Endothelial cell of umbilical vein (primary cell): ENCODE measurements around the gene A1BG. TPM values are rescaled to one million over a fixed set of nuclear protein-coding genes. Genes with fewer than 3 reads are reported as not detected.

Experiments
- BruUV-seq: library from RNA; stranded (reverse); fragments of 400-500 nt; replicated peaks from 2 replicates; lab custom pipeline; 2021; lab: Mats Ljungman, UMichigan
- CTCF ChIA-PET: fragments of 300-600, 350-600 bp; sonication (Branson Sonifier 250); formaldehyde crosslinking; loops from one replicate; lab custom pipeline; 2021; ENCODE audit warnings: antibody characterized with exemption, inconsistent platforms; lab: Charles Lee
- POLR2A ChIA-PET: fragments of 300-600, 350-600 bp; sonication (Branson Sonifier 250); formaldehyde crosslinking; loops from one replicate; lab custom pipeline; 2021; ENCODE audit warnings: antibody characterized with exemption, inconsistent platforms; lab: Charles Lee
- DNase-seq: peaks from one replicate; pipeline ENCODE4 v3.0.0-alpha.2; 2011; ENCODE audit warnings: low read depth, low spot score
- FAIRE-seq: peaks from 2 replicates; lab custom pipeline; 2011; peaks lifted over from hg19 to GRCh38; lab: Jason Lieb, UNC
- H2AFZ ChIP-seq: 2 replicates; pipeline ENCODE4 v1.6.0; 2012; ENCODE audit warnings: low read depth, low read length, control low read depth, inconsistent platforms
- H3K27ac ChIP-seq: 2 replicates; pipeline ENCODE4 v1.5.1; 2011; ENCODE audit warnings: low read depth, mild to moderate bottlenecking, control low read depth, low read length, moderate library complexity; ENCODE audit not compliant: insufficient read depth
- H3K27me3 ChIP-seq, 2 experiments: 2 replicates each; pipeline versions ENCODE4 v1.6.0 to v1.6.1; 2011; ENCODE audit warnings: low read length in 2 of 2, mixed read lengths in 1 of 2; ENCODE audit not compliant: control insufficient read depth in 2 of 2, insufficient read depth in 2 of 2
- H3K36me3 ChIP-seq, 2 experiments: 2 replicates in 1 of 2; 3 replicates in 1 of 2; pipeline ENCODE4 v1.5.1; 2011; ENCODE audit warnings: low read length in 2 of 2, mild to moderate bottlenecking in 1 of 2, moderate library complexity in 1 of 2; ENCODE audit not compliant: control insufficient read depth in 2 of 2, insufficient read depth in 2 of 2; ENCODE audit errors: extremely low read depth in 1 of 2
- H3K4me1 ChIP-seq: 3 replicates; pipeline ENCODE4 v1.5.1; 2011; ENCODE audit warnings: mild to moderate bottlenecking, low read length; ENCODE audit not compliant: control insufficient read depth, insufficient read depth; ENCODE audit errors: extremely low read depth
- H3K4me2 ChIP-seq: 2 replicates; pipeline ENCODE4 v1.6.1; 2011; ENCODE audit warnings: low read length, control low read depth, mixed read lengths; ENCODE audit not compliant: insufficient read depth
- H3K4me3 ChIP-seq, 3 experiments: fragments of 200-600 bp in 1 of 3; sonication (generic), shearing (Covaris generic) in 1 of 3; replicated peaks in 1 of 3; 2 replicates each; pipeline ENCODE4 v1.5.1; 2011 to 2016; ENCODE audit warnings: control low read depth in 3 of 3, low read length in 3 of 3, mild to moderate bottlenecking in 2 of 3, inconsistent platforms in 1 of 3, low read depth in 1 of 3, moderate library complexity in 1 of 3; ENCODE audit not compliant: insufficient read depth in 1 of 3
- H3K79me2 ChIP-seq: 2 replicates; pipeline ENCODE4 v1.6.0; 2012; ENCODE audit warnings: low read length, inconsistent platforms; ENCODE audit not compliant: control insufficient read depth, insufficient read depth
- H3K9ac ChIP-seq: replicated peaks from 2 replicates; pipeline ENCODE3; 2011; ENCODE audit warnings: low read length, control low read depth; ENCODE audit not compliant: insufficient read depth; ENCODE audit errors: extremely low read depth
- H3K9me1 ChIP-seq: replicated peaks from 3 replicates; pipeline ENCODE4 v1.6.0; 2011; ENCODE audit warnings: mild to moderate bottlenecking, low read length; ENCODE audit not compliant: control insufficient read depth, insufficient read depth; ENCODE audit errors: extremely low read depth
- H3K9me3 ChIP-seq: replicated peaks from 2 replicates; pipeline ENCODE4 v1.5.1; 2012; ENCODE audit warnings: low read length, inconsistent platforms; ENCODE audit not compliant: control insufficient read depth, insufficient read depth
- H4K20me1 ChIP-seq: replicated peaks from 2 replicates; pipeline ENCODE3; 2011; ENCODE audit warnings: mild to moderate bottlenecking, low read length; ENCODE audit not compliant: control insufficient read depth, insufficient read depth; ENCODE audit errors: extremely low read depth
- CTCF ChIP-seq, 2 donors: IDR thresholded peaks; 1 replicate in 1 of 2; 2 replicates in 1 of 2; pipeline ENCODE4 v1.5.1; 2011; ENCODE audit warnings: low read length in 2 of 2, mild to moderate bottlenecking in 2 of 2, moderate library complexity in 2 of 2, control low read depth in 1 of 2, inconsistent platforms in 1 of 2, low read depth in 1 of 2; ENCODE audit not compliant: insufficient read depth in 1 of 2; ENCODE audit errors: extremely low read depth in 1 of 2
- EZH2 ChIP-seq: IDR thresholded peaks from 2 replicates; pipeline ENCODE4 v1.6.1; 2012; ENCODE audit warnings: borderline replicate concordance, low read depth, mild to moderate bottlenecking, moderate library complexity, low read length, inconsistent platforms; ENCODE audit not compliant: severe bottlenecking
- FOS ChIP-seq: IDR thresholded peaks from 2 replicates; pipeline ENCODE4 v1.6.1; 2011; ENCODE audit warnings: mild to moderate bottlenecking, low read length, moderate library complexity, borderline replicate concordance; ENCODE audit not compliant: insufficient read depth
- GATA2 ChIP-seq: IDR thresholded peaks from 2 replicates; pipeline ENCODE4 v1.7.0; 2011; ENCODE audit warnings: low read depth, mild to moderate bottlenecking, moderate library complexity, mixed read lengths, low read length; ENCODE audit not compliant: insufficient read length, insufficient read depth
- JUN ChIP-seq: IDR thresholded peaks from 2 replicates; pipeline ENCODE4 v1.6.1; 2011; ENCODE audit warnings: borderline replicate concordance, low read depth; ENCODE audit not compliant: insufficient read length, insufficient read depth
- MAX ChIP-seq: IDR thresholded peaks from 2 replicates; pipeline ENCODE4 v1.6.1; 2011; ENCODE audit not compliant: insufficient read depth, insufficient read length
- MYC ChIP-seq: IDR thresholded peaks from one replicate; pipeline ENCODE4 v1.6.1; 2011; ENCODE audit warnings: mild to moderate bottlenecking, low read depth, low read length
- POLR2A ChIP-seq: IDR thresholded peaks from 2 replicates; pipeline ENCODE4 v1.6.1; 2012; ENCODE audit warnings: low read depth, mild to moderate bottlenecking, control low read depth, low read length
- POLR2AphosphoS5 ChIP-seq: IDR thresholded peaks from 2 replicates; pipeline ENCODE4 v1.6.1; 2012; ENCODE audit warnings: low read depth, mild to moderate bottlenecking, control low read depth, low read length, moderate library complexity; ENCODE audit not compliant: insufficient read depth
- dilution Hi-C: fragments of 300-500 bp; cut with MboI; formaldehyde crosslinking; loops from one replicate; pipeline ENCODE4 v1.15.0; 2019; ENCODE audit warnings: low sequenced_read_pairs; ENCODE audit not compliant: extremely low pct_ligation_motif_present
- intact Hi-C: fragments of 100-400 bp; cut with micrococcal nuclease; formaldehyde crosslinking; loops from one replicate; pipeline ENCODE4 v1.10.0; 2022
- polyA plus RNA-seq, 4 experiments: library from polyadenylated mRNA; depleted of rRNA in 3 of 4; stranded (reverse) in 3 of 4; unstranded in 1 of 4; fragments of >200 nt; gene quantifications; 2 replicates each; pipeline versions ENCODE4 v1.2.1 to v1.2.3, GENCODE V29; 2011 to 2012; ENCODE audit warnings: missing spikeins in 1 of 4
- total RNA-seq: library from RNA; stranded (reverse); gene quantifications from 2 replicates; pipeline ENCODE4 v1.2.3, GENCODE V29; 2021

A1BG gene
- total and polyA plus RNA-seq, 2 donors (not counting 3 experiments of a cell fraction or from before 2014, with no cell fraction given): 2.3 to 3.7 TPM

GRCh38 chr19:58326501-58326913, 26.8 kb downstream of the A1BG start:
- Histone ChIP-seq H3K27me3 (no peaks in the 10 kb centered on the region), H3K4me1 (peaks cover 12% of the 10 kb centered on the region), H3K36me3 (no peaks in the 10 kb centered on the region), H3K9ac (peak overlapping the region; percentile 53), H3K79me2 (peaks cover 18% of the 10 kb centered on the region), H2AFZ (peak overlapping the region; percentile 67), H3K27ac (no peak overlapping the region), H3K4me3 (peak overlapping the region; percentile 3 to 63 (median 56)), H4K20me1 (no peaks in the 10 kb centered on the region), H3K9me3 (no peaks in the 10 kb centered on the region), H3K4me2 (peak overlapping the region; percentile 74), H3K9me1 (no peaks in the 10 kb centered on the region)
- dilution Hi-C loops: no loop called here
- BruUV-seq: no TSS peak
- FAIRE-seq (no peak), DNase-seq (no peak)
- ChIA-PET CTCF (interaction anchor here (0.7 to 1.4 kb wide), 5 partner anchors 9 to 108 kb away, joined by 3 to 5 read pairs (median 3); partner anchors contain the start of genes ZNF497 and ZNF544), POLR2A (interaction anchor here (0.6 kb wide), 1 partner anchor 17 kb away, joined by 5 read pairs; no protein-coding TSS in a partner anchor)
- no peak for TF ChIP-seq CTCF (IDR thresholded peaks at IDR 0.05; ENCODE audit: extremely low read depth in 1 of 2, insufficient read depth in 1 of 2, low read depth in 1 of 2, low read length in 2 of 2)
- TF ChIP-seq GATA2: no peak
- intact Hi-C loops: loop anchor here (1.0 to 2.0 kb wide), 3 partner anchors 21 to 114 kb away; partner anchors contain the start of genes ERVK3-1, ZNF132 and ZNF8

GRCh38 chr19:58325311-58326022, 27.8 kb downstream of the A1BG start:
- ChIA-PET POLR2A (no interaction called here), CTCF (interaction anchor here (1.4 kb wide), 1 partner anchor 96 kb away, joined by 5 read pairs; the partner anchor contains the start of gene ZNF544)

More at GRCh38 chr19:58325311-58326022, 27.8 kb downstream of the A1BG start:
- Histone ChIP-seq H3K9me3 (no peaks in the 10 kb centered on the region), H3K79me2 (peaks cover 18% of the 10 kb centered on the region), H3K9ac (no peak overlapping the region), H3K27me3 (no peaks in the 10 kb centered on the region), H2AFZ (no peak overlapping the region), H3K9me1 (no peaks in the 10 kb centered on the region), H3K4me3 (peak overlapping the region in 1 of 3 experiments; percentile 6), H3K36me3 (no peaks in the 10 kb centered on the region), H3K4me2 (peak overlapping the region; percentile 74), H4K20me1 (no peaks in the 10 kb centered on the region), H3K4me1 (peaks cover 12% of the 10 kb centered on the region), H3K27ac (no peak overlapping the region)
- intact Hi-C loops (loop anchor here (1.0 to 2.0 kb wide), 3 partner anchors 20 to 115 kb away; partner anchors contain the start of genes ERVK3-1, ZNF132 and ZNF8), dilution Hi-C loops (no loop called here)
- DNase-seq: no peak
- FAIRE-seq: no peak
- TSS peak; percentile 14 for BruUV-seq
- TF ChIP-seq FOS (no peak), POLR2A (no peak), GATA2 (no peak), JUN (no peak), CTCF (IDR thresholded peaks at IDR 0.05; ENCODE audit: extremely low read depth in 1 of 2, insufficient read depth in 1 of 2, low read depth in 1 of 2, low read length in 2 of 2) (no peak), EZH2 (no peak), MYC (no peak), MAX (no peak), POLR2AphosphoS5 (no peak)
